GM18519 (cell line): Measurements from ENCODE around the gene MTX2.

Experiments
- ATAC-seq: cut with Tn5 transposase; IDR thresholded peaks from one replicate; pipeline ENCODE4 v1.9.1; 2021; ENCODE audit warnings: mild to moderate bottlenecking, moderate library complexity; ENCODE audit not compliant: unreplicated experiment, low FRiP score

Gene MTX2

GRCh38 chr2:176269319-176270099 is at the start of gene MTX2:
Gene MTX2, plus strand, starts transcription at chr2:176269442. Its CDS starts 188 bp downstream, at chr2:176269630.
- peak; percentile 90 for ATAC-seq

GRCh38 chr2:176227874-176228273 is 41.4 kb upstream of the MTX2 start:
- ATAC-seq, result no peak

- no peak for ATAC-seq
These were observed 35.1 kb upstream of the MTX2 start for GRCh38 chr2:176234156-176234555.

GRCh38 chr2:176234940-176235339 is 34.3 kb upstream of the MTX2 start:
- ATAC-seq, result no peak

- no peak for ATAC-seq
These were observed 31.8 kb upstream of the MTX2 start for GRCh38 chr2:176237456-176237855.

- no peak for ATAC-seq
These were observed 30.2 kb upstream of the MTX2 start for GRCh38 chr2:176239031-176239430.

- ATAC-seq, result no peak
These were observed 28.9 kb upstream of the MTX2 start for GRCh38 chr2:176240301-176240700.

- ATAC-seq, result no peak
These were observed 27.0 kb upstream of the MTX2 start for GRCh38 chr2:176242276-176242675.

- ATAC-seq, result no peak
These were observed 22.9 kb upstream of the MTX2 start for GRCh38 chr2:176246331-176246730.

- no peak for ATAC-seq
These were observed 21.4 kb upstream of the MTX2 start for GRCh38 chr2:176247859-176248258.

- no peak for ATAC-seq
These were observed 17.3 kb upstream of the MTX2 start for GRCh38 chr2:176251928-176252327.

GRCh38 chr2:176260689-176261088 is 8.6 kb upstream of the MTX2 start:
- no peak for ATAC-seq

GRCh38 chr2:176261136-176261535 is 8.1 kb upstream of the MTX2 start:
- ATAC-seq, result no peak

- ATAC-seq, result no peak
These were observed 295 bp upstream of the MTX2 start for GRCh38 chr2:176268976-176269318.

GRCh38 chr2:176270100-176270750 is 983 bp downstream of the MTX2 start:
- ATAC-seq, result no peak

GRCh38 chr2:176272870-176273459 is 3.7 kb downstream of the MTX2 start:
- ATAC-seq, result no peak

GRCh38 chr2:176278927-176279326 is 9.7 kb downstream of the MTX2 start:
- ATAC-seq, result no peak

GRCh38 chr2:176280156-176280555 is 10.9 kb downstream of the MTX2 start:
- no peak for ATAC-seq

- no peak for ATAC-seq
These were observed 11.8 kb downstream of the MTX2 start for GRCh38 chr2:176280867-176281658.

GRCh38 chr2:176283291-176284068 is 14.2 kb downstream of the MTX2 start:
- no peak for ATAC-seq
